SK-N-SH treated with all-trans-retinoic acid at 6 μM for 48 hours (cell line): ENCODE data around the gene NCAPG2.

Experiments
- ATAC-seq: fragments of 200-7000 bp; cut with Tn5 transposase; 3 replicates; pipeline ENCODE4 v1.9.1; 2020; ENCODE audit warnings: mild to moderate bottlenecking, moderate library complexity
- ARNTL ChIP-seq: fragments of 450-650 bp; formaldehyde crosslinking; IDR thresholded peaks from 2 replicates; pipeline ENCODE4 v1.5.0; 2020; ENCODE audit warnings: low read depth, mild to moderate bottlenecking, moderate library complexity, borderline replicate concordance
- BACH2 ChIP-seq: fragments of 250-450 bp; sonication (Bioruptor Pico); IDR thresholded peaks from 2 replicates; pipeline ENCODE4 v1.9.0; 2021; ENCODE audit warnings: mild to moderate bottlenecking, borderline replicate concordance
- CSDC2 ChIP-seq: fragments of 250-450 bp; sonication (Bioruptor Pico); IDR thresholded peaks from 2 replicates; pipeline ENCODE4 v1.5.0; 2020; ENCODE audit warnings: mild to moderate bottlenecking, moderate library complexity
- ESRRG ChIP-seq: fragments of 250-450 bp; sonication (Bioruptor Pico); IDR thresholded peaks from 2 replicates; pipeline ENCODE4 v1.6.1; 2021; ENCODE audit warnings: mild to moderate bottlenecking
- GLIS3 ChIP-seq: fragments of 250-450 bp; sonication (Bioruptor Pico); IDR thresholded peaks from 2 replicates; pipeline ENCODE4 v1.5.0; 2020; ENCODE audit warnings: mild to moderate bottlenecking, moderate library complexity
- ISL1 ChIP-seq: fragments of 250-450 bp; sonication (Bioruptor Pico); IDR thresholded peaks from 2 replicates; pipeline ENCODE4 v2.1.2; 2022; ENCODE audit warnings: mild to moderate bottlenecking, moderate library complexity
- OSR1 ChIP-seq: fragments of 250-450 bp; sonication (Bioruptor Pico); IDR thresholded peaks from 2 replicates; pipeline ENCODE4 v1.8.0; 2022; ENCODE audit warnings: moderate library complexity, mild to moderate bottlenecking, inconsistent platforms
- PATZ1 ChIP-seq: fragments of 250-450 bp; sonication (Bioruptor Pico); IDR thresholded peaks from 2 replicates; pipeline ENCODE4 v1.8.0; 2020; ENCODE audit warnings: mild to moderate bottlenecking, moderate library complexity, borderline replicate concordance
- POU6F1 ChIP-seq: fragments of 250-450 bp; sonication (Bioruptor Pico); IDR thresholded peaks from 2 replicates; pipeline ENCODE4 v1.8.0; 2021; ENCODE audit warnings: low read depth, mild to moderate bottlenecking, moderate library complexity, borderline replicate concordance
- PPARA ChIP-seq: fragments of 250-450 bp; sonication (Bioruptor Pico); IDR thresholded peaks from 2 replicates; pipeline ENCODE4 v1.5.0; 2020; ENCODE audit warnings: mild to moderate bottlenecking, borderline replicate concordance
- SNAI2 ChIP-seq: fragments of 250-450 bp; sonication (Bioruptor Pico); IDR thresholded peaks from 2 replicates; pipeline ENCODE4 v1.5.0; 2020; ENCODE audit warnings: mild to moderate bottlenecking, moderate library complexity
- TCF4 ChIP-seq: fragments of 250-450 bp; sonication (Bioruptor Pico); IDR thresholded peaks from 2 replicates; pipeline ENCODE4 v1.8.0; 2021; ENCODE audit warnings: mild to moderate bottlenecking, moderate library complexity, borderline replicate concordance
- TOX ChIP-seq: fragments of 250-450 bp; sonication (Bioruptor Pico); IDR thresholded peaks from 2 replicates; pipeline ENCODE4 v1.8.0; 2021; ENCODE audit warnings: mild to moderate bottlenecking, moderate library complexity, borderline replicate concordance
- TSHZ2 ChIP-seq: fragments of 250-450 bp; sonication (Bioruptor Pico); IDR thresholded peaks from 2 replicates; pipeline ENCODE4 v1.5.0; 2020; ENCODE audit warnings: mild to moderate bottlenecking, moderate library complexity
- ZC3H10 ChIP-seq: fragments of 250-450 bp; sonication (Bioruptor Pico); IDR thresholded peaks from 2 replicates; pipeline ENCODE4 v1.5.1; 2021; ENCODE audit warnings: mild to moderate bottlenecking, moderate library complexity
- ZFP3 ChIP-seq: fragments of 250-450 bp; sonication (Bioruptor Pico); IDR thresholded peaks from 2 replicates; pipeline ENCODE4 v1.5.0; 2020; ENCODE audit warnings: mild to moderate bottlenecking, moderate library complexity
- ZFP30 ChIP-seq: fragments of 450-650 bp; formaldehyde crosslinking; IDR thresholded peaks from 2 replicates; pipeline ENCODE4 v1.5.0; 2022; ENCODE audit warnings: mild to moderate bottlenecking, moderate library complexity
- ZNF565 ChIP-seq: fragments of 450-650 bp; formaldehyde crosslinking; conservative IDR thresholded peaks from 2 replicates; pipeline ENCODE4 v1.5.0; 2020; ENCODE audit warnings: low read depth, mild to moderate bottlenecking, moderate library complexity
- ZNF70 ChIP-seq: fragments of 450-650 bp; formaldehyde crosslinking; IDR thresholded peaks from 2 replicates; pipeline ENCODE4 v1.5.0; 2020; ENCODE audit warnings: mild to moderate bottlenecking, moderate library complexity
- ZNF8 ChIP-seq: fragments of 450-650 bp; formaldehyde crosslinking; IDR thresholded peaks from 2 replicates; pipeline ENCODE4 v1.5.0; 2020; ENCODE audit warnings: mild to moderate bottlenecking, moderate library complexity
- TF ChIP-seq, protein P1 (sequence below): fragments of 250-450 bp; sonication (Bioruptor Pico); IDR thresholded peaks from 2 replicates; pipeline ENCODE4 v1.5.1; 2020; ENCODE audit warnings: low read depth, mild to moderate bottlenecking, moderate library complexity
- TF ChIP-seq, protein P2 (sequence below): fragments of 250-450 bp; sonication (Bioruptor Pico); IDR thresholded peaks from 2 replicates; pipeline ENCODE4 v1.5.1; 2021; ENCODE audit warnings: mild to moderate bottlenecking, moderate library complexity

The NCAPG2 gene

GRCh38 chr7:158603773-158604755 is 100.5 kb downstream of the NCAPG2 start:
- TF ChIP-seq POU6F1 (CRISPR knock-in tag) (no peak), ESRRG (CRISPR knock-in tag) (no peak), ZC3H10 (CRISPR knock-in tag) (no peak), SNAI2 (CRISPR knock-in tag) (no peak), TOX (CRISPR knock-in tag) (no peak), ARNTL (CRISPR knock-in tag) (no peak), ZFP30 (no peak), ZNF70 (CRISPR knock-in tag) (no peak), TCF4 (no peak), ZNF8 (CRISPR knock-in tag) (no peak), TSHZ2 (CRISPR knock-in tag) (no peak), BACH2 (CRISPR knock-in tag) (no peak)
- TF ChIP-seq, protein P1, sequence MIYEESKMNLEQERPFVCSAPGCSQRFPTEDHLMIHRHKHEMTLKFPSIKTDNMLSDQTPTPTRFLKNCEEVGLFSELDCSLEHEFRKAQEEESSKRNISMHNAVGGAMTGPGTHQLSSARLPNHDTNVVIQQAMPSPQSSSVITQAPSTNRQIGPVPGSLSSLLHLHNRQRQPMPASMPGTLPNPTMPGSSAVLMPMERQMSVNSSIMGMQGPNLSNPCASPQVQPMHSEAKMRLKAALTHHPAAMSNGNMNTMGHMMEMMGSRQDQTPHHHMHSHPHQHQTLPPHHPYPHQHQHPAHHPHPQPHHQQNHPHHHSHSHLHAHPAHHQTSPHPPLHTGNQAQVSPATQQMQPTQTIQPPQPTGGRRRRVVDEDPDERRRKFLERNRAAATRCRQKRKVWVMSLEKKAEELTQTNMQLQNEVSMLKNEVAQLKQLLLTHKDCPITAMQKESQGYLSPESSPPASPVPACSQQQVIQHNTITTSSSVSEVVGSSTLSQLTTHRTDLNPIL (CRISPR knock-in tag): no peak
- ATAC-seq: no peak; the same call in 2 of the 3 replicates

- no peak for ATAC-seq
- no peak for TF ChIP-seq TCF4
- no peak for TF ChIP-seq ZFP30
- TF ChIP-seq ZNF565 (CRISPR knock-in tag): no peak
- no peak for TF ChIP-seq TOX (CRISPR knock-in tag)
- TF ChIP-seq ZNF8 (CRISPR knock-in tag): no peak
- TF ChIP-seq BACH2 (CRISPR knock-in tag): no peak
- no peak for TF ChIP-seq ISL1 (CRISPR knock-in tag)
- no peak for TF ChIP-seq ARNTL (CRISPR knock-in tag)
- no peak for TF ChIP-seq CSDC2 (CRISPR knock-in tag)
- no peak for TF ChIP-seq TSHZ2 (CRISPR knock-in tag)
- no peak for TF ChIP-seq PATZ1 (CRISPR knock-in tag)
- TF ChIP-seq GLIS3: no peak
- TF ChIP-seq SNAI2 (CRISPR knock-in tag): no peak
- TF ChIP-seq POU6F1 (CRISPR knock-in tag): no peak
- TF ChIP-seq OSR1 (CRISPR knock-in tag): no peak
- no peak for TF ChIP-seq ZNF70 (CRISPR knock-in tag)
- TF ChIP-seq, protein P2, sequence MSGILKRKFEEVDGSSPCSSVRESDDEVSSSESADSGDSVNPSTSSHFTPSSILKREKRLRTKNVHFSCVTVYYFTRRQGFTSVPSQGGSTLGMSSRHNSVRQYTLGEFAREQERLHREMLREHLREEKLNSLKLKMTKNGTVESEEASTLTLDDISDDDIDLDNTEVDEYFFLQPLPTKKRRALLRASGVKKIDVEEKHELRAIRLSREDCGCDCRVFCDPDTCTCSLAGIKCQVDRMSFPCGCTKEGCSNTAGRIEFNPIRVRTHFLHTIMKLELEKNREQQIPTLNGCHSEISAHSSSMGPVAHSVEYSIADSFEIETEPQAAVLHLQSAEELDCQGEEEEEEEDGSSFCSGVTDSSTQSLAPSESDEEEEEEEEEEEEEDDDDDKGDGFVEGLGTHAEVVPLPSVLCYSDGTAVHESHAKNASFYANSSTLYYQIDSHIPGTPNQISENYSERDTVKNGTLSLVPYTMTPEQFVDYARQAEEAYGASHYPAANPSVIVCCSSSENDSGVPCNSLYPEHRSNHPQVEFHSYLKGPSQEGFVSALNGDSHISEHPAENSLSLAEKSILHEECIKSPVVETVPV: no peak
- no peak for TF ChIP-seq PPARA
- TF ChIP-seq ZFP3 (CRISPR knock-in tag): no peak
These were observed 101.5 kb downstream of the NCAPG2 start for GRCh38 chr7:158602905-158603772.
